Measurements from ENCODE around the gene TRAPPC1.

DNA sequence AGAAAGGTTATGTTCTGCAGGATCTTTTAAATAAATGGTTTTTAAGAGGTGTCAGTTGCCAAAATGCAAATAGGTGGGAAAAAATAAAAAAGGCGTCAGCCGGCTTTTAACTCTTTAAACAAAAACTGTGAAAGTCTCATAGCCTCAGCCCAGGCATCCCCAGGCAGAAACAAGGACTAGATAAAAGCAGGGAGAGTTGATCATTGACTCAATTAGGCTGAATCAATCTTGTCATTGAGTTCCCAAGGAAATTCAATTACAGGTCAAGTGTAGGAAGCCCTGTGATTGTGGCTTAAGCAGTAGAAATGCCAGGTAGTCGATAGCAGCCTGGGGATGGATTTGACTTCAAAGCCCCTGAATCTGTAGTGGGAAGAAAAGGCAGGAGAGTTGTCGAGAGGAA lies 39.9 kb upstream of the TRAPPC1 start:
- TF ChIP-seq, protein P1, sequence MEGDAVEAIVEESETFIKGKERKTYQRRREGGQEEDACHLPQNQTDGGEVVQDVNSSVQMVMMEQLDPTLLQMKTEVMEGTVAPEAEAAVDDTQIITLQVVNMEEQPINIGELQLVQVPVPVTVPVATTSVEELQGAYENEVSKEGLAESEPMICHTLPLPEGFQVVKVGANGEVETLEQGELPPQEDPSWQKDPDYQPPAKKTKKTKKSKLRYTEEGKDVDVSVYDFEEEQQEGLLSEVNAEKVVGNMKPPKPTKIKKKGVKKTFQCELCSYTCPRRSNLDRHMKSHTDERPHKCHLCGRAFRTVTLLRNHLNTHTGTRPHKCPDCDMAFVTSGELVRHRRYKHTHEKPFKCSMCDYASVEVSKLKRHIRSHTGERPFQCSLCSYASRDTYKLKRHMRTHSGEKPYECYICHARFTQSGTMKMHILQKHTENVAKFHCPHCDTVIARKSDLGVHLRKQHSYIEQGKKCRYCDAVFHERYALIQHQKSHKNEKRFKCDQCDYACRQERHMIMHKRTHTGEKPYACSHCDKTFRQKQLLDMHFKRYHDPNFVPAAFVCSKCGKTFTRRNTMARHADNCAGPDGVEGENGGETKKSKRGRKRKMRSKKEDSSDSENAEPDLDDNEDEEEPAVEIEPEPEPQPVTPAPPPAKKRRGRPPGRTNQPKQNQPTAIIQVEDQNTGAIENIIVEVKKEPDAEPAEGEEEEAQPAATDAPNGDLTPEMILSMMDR (IDR thresholded peaks at IDR 0.05), result no peak
- no peak for TF ChIP-seq POLR2A (IDR thresholded peaks at IDR 0.05)

Measured in right lobe of liver (tissue), 4 donors.